Epithelial cell of esophagus (primary cell): ENCODE measurements around the gene DENND6B.
"Not testable (repeated sequence)": the region's sequence is repeated elsewhere in the genome, so short reads cannot be mapped to it uniquely, and the experiment has no call there.

Experiments used
- DNase-seq: peaks from one replicate; pipeline ENCODE4 v3.0.0; 2010; ENCODE audit warnings: low read depth
- H3K4me3 ChIP-seq: 2 replicates; pipeline ENCODE4 v1.5.1; 2011; ENCODE audit warnings: mild to moderate bottlenecking, low read length, control low read depth
- CTCF ChIP-seq: IDR thresholded peaks from 2 replicates; pipeline ENCODE4 v1.5.1; 2011; ENCODE audit warnings: low read depth, mild to moderate bottlenecking, low read length, control low read depth, inconsistent platforms; ENCODE audit not compliant: insufficient read depth; ENCODE audit errors: missing control alignments

The DENND6B gene

GRCh38 chr22:50338860-50339462 lies 12.1 kb upstream of the DENND6B start:
- H3K4me3 ChIP-seq = no peak overlapping the region
- no peak for TF ChIP-seq CTCF
- DNase-seq = no peak

GRCh38 chr22:50338042-50338573 lies 11.3 kb upstream of the DENND6B start:
- no peak for TF ChIP-seq CTCF
- no peak for DNase-seq
- no peak overlapping the region for H3K4me3 ChIP-seq

GRCh38 chr22:50337262-50338041 lies 10.6 kb upstream of the DENND6B start:
- no peak for TF ChIP-seq CTCF
- H3K4me3 ChIP-seq = no peak overlapping the region
- no peak for DNase-seq

- H3K4me3 ChIP-seq, DNase-seq: not testable (repeated sequence)
Observed at GRCh38 chr22:50334433-50334832, 7.6 kb upstream of the DENND6B start.

GRCh38 chr22:50329236-50329635 lies 2.4 kb upstream of the DENND6B start:
- DNase-seq = peak; percentile 80
- no peak overlapping the region for H3K4me3 ChIP-seq
- no peak for TF ChIP-seq CTCF

GRCh38 chr22:50327711-50328019 lies 853 bp upstream of the DENND6B start:
- TF ChIP-seq CTCF = no peak
- peak overlapping the region; percentile 58 for H3K4me3 ChIP-seq
- DNase-seq = no peak

GRCh38 chr22:50326225-50326955 lies 422 bp downstream of the DENND6B start:
- no peak for TF ChIP-seq CTCF
- H3K4me3 ChIP-seq = peak overlapping the region; percentile 54
- DNase-seq = no peak
